Measurements from ENCODE around the gene HIPK4.
A peak's percentile ranks its signal among the peaks of the same experiment; 100 is the strongest.

The HIPK4 gene

DNA sequence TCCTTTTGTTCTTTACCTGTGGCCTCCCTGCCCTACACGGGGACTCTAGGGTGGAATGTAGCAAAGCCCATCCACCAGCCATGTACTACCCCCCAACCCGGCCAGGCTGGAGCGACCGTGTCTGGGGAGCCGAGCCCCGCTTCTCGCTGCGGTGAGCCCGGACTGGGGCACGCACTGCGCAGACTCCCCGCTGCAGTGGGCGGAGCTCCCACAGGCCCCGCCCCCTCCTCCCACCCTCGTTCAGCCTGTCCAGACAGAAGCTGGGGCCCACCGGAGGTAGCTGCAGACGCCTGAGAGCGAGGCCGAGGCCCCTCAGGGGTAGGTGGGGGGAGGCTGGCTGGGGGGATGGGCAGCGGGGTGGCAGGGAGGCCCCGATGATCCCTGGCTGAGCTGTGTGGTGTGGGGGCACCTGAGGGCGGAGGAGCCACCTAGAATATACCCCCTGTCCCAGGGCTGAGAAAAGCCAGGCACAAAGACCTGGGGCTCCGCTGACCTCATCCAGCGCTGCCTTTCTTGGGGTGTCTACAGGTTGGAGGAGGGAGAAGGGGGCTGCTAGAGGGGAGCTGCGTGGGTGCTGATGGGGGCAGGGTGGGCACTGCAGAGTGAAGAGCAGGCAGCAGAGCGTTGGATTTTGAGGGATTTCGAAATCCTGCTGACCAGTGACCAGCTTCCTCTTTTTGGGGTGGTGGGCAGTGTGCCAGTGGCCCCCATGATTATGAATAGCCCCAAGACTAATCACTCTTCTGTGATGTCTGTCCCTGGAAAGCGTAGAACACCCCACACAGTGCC, 24.2 kb downstream of the HIPK4 start:
- no peak for DNase-seq

DNA sequence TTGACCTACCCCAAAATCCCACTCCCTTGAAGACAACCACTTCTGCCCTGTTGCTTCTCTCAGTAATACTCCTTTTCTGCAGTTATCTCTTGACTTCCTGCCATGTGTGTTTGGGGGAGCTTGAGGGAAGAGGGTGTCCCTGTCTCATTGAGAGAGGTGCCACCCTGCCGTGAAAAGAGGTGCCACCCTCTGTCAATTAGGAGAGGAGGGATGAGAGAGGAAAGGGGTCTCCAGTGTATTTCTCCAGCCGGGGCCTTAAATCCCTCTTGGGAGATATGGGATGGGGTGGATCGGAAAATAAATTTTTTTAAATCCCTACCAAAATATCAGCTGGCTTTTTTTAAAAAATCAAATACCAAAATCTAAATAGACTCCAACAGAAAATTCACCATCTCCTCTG, 25.0 kb downstream of the HIPK4 start:
- no peak for DNase-seq

DNA sequence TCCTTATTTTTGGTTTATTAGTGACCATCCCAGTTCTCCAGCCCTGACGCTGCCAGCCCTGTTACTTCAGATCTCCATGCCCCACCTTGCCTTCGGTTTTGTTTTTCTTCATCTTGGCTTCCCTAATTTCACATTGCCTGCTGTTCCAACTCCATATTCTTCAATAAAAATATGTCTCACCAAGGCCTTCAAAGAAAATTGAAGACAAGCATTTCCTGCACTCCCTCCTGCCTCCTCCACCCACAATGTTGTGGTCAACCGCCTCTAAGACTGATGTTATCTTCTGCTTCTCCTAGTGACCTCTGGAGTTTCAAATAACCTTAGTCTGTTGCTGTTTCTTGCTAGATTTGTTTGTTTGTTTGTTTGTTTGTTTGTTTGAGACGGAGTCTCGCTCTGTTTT, 26.9 kb downstream of the HIPK4 start:
- no peak for DNase-seq

DNA sequence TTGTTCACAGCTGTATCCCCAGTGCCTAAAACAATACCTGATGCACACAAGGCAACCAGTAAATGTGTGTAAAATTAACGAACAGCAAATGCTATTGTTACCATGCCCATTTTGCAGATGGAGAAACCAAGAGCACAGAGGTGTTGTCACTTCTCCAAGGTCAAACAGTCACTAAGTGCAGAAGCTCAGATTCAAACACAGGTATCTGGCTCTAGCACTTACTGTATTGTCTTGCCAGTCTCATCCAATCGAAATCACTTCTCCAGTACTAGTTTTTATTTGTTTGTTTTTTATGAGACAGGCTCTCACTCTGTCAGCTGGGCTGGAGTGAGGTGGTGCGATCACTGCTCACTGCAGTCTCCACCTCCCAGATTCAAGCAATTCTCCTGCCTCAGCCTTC, 27.8 kb downstream of the HIPK4 start:
- DNase-seq, result no peak

DNA sequence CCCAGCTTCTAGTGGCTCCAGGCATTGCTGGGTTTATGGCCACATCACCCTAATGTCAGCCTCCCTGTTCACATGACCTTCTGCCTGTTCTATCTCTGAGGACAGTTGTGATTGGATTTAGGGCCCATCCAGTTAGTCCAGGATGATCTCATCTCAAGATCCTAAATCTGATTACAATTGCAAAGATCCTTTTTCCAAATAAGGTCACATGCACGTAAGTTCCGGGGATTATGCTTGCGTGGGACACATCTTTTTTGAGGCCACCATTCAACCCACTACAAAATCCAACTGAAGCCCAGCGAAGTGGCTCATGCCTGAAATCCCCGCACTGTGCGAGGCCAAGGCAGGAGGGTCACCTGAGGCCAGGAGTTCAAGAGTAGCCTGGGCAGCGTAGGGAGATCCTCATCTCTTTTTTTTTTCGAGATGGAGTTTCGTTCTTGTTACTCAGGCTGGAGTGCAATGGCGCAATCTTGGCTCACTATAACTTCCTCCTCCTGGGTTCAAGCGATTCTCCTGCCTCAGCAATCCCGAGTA, 29.2 kb downstream of the HIPK4 start:
- no peak for DNase-seq

DNA sequence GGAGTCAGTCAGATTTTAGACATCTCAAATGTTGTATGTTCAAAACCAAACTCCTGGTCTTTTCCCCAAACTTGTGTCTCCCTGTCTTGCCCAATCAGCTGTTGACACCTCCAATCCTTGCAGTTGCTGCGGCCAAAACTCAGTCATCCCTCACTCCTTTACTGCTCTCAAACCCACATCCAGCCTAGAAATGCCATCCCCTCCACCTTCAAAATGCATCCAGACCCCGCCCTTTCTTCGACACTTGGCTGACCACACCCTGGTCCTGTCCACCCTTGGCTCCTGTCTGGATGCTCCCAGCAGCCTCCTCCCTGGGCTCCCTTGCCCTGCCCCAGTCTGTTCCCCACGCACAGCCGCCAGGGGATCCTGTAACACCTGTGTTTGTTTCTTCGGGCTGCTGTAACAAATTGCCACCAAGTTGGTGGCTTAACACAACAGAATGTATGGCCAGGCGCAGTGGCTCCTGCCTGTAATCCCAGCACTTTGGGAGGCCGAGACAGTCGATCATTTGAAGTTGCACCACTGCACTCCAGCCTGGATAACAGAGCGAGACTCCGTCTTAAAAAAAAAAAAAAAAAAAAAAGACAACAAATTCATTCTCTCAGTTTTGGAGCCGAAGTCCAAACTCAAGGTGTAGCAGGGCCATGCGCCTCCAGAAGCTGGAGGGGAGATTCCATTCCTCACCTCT, 29.8 kb downstream of the HIPK4 start:
- no peak for DNase-seq

DNA sequence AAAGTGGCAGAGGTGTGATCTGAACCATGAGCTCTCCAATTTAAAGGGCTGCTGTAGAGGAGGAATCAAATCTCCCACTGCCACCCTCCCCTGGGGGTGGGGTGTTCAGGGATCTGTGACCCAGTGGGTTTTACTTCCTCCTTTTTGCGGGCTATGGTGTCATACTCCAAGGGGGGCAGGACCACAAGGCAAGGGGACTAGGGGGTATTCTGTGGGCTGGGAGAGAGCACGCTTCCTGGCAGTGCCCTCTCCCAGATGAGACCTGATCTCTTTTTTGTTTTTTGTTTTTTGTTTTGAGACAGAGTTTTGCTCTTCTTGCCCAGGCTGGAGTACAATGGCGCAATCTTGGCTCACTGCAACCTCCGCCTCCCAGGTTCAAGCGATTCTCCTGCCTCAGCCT, 31.2 kb downstream of the HIPK4 start:
- no peak for DNase-seq

DNA sequence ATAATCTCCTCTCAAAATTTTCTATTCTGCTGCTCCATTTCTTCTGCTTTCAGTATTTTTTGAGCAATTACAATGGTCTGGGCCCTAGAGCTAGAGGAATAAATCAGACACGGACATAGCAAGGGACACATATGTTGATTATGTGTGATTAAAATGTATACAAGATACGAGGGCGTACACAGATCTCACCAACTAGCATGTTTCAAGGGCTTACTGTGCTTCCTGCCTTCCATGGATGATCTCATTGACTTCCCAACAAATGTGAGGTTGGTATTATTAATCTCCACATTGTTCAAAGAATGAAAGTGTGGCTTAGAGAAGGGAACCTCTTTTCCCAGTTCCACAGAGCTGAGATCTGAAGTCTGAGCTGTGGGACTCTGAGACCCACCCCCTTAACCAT, 32.3 kb downstream of the HIPK4 start:
- DNase-seq, result no peak

DNA sequence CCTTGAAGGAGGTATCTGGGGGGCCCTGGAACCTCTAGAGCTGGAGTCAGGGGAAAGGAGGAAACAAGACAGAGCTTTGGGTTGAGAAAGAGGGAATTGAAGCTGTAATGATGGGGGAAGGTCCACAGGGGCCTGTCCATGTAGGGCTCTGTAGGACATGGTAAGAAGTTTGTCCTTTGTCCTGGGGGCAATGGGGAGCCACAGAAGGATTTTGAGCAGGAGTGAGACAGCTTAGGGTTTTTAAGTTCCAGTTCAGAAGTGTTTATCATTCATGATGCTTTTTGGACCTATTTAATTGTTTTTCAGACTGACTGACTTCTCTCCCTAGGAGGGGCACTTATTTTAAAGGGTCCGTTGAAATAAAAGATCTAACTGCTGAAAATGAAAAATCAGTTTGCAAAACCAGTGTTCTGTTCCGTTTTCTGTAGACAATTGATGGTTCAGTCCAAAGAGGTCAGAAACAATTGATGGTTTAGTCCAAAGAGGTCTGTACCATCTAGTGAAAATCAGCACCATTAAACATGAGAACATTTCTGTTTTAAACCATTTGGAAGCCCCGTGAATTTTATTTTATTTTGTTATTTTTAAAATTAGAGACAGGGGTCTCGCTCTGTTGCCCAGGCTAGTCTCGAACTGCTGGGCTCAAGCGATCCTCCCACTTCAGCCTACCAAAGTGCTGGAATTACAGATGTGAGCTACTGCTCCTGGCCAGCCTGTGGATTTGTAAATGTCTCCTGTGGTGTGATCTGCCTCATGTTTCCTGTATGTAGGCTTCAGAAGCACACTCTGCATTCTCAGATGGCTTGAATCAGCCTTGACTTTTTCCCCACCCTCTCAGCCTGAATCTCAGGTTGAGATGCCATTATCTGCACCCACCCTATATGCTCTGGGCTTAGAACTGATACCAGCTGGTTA, 33.0 kb downstream of the HIPK4 start:
- no peak for DNase-seq

DNA sequence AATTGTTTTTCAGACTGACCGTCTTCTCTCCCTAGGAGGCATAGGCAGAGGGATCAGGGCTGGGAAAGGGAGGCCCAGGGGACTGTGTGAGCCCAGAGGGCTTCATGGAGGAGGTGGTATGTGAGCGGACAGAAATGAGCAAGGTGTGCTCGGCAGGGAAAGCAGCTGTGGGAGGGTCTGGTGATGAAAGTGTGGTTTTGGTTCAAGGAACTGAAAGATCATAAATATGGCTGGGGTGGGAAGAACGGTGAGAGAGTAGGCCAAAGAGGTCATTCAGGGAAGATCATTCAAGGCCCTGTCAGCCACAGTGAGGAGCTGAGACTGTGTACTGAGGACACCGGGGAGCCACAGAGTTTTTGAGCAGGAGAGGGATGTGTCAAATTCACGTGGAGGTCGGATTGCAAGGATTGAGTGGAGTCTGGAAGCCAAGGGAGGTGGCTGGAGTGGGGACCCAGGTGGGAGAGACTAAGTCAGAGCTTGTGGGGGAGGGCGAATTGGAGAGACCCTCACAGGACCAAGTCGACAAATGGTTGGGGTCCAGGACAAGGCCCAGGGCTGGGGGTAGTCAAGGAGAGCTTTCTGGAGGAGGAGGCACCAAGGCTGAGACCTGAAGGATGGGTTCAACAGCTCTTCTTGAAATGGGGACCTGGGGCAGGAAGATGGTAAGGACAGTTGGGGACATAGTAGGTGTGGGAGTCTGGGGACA, 33.9 kb downstream of the HIPK4 start:
- no peak for DNase-seq

DNA sequence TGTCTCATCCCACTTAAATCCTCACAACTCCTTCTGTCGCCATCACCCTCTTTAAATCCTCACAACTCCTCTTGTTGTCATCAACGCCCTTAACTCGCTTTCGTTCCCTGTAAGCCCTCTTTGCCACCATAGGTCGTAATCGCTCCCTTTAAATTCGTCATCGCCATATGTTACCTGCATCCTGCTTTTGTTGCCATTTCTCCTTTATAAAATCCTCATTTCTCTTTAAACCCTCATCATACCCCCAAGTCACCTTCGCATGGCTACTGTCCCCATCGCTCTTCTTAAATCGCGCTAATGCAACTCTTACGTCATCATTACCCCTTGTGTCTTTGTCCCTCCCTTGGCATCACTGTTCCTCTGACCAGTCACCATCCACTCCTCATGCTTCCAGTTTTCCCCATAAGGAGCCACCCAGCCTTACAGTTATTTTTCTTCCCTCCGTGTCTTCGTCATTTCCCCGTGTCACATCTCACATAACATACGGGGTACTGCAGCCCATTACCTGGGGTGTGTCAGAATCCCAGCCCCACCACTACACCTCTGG, 40.9 kb downstream of the HIPK4 start:
- no peak for DNase-seq

DNA sequence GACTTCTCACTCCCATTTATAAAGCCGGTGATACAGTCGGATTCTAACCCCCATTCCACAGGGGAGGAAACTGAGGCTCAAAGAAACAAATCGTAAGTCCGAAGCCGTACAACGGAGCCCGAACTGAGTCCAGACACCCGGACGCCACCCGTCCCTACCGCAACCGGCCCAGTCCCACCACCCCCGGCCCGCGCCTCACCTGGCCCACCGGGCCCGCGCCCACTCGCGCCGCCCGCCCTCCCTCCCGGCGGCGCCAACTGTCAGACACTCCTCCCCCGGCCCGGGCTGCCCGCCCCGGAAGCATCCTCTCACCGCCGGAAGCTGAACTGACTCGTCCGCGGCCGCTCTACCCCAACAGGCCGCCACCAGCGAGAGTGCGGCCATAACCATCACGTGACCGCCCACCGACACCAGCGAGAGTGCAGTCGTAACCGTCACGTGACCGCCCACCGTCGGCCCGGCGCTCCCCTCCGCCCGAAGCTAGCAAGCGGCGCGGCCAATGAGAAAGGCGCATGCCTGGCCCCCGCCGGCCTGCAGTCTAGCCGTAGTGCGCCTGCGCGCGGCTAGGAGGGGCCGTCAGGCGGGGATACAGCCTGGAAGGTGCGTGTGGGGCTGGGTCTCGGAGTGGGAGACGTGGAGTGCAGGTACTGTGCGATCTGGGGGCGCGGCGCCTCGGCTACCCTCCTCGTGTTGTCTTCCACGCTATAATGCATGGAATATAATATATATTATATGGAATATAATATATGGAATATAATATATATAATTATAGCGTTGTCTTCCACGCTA, 41.7 kb downstream of the HIPK4 start, which contains the start of the genes C19orf47 and PLD3:
Gene C19orf47 (minus strand): TSS at position 273 of the 789 bp plus-strand sequence. CDS start 6,540 bp downstream, outside the sequence.
Gene PLD3 (plus strand): TSS at position 571 of the 789 bp plus-strand sequence. CDS start 17,789 bp downstream, outside the sequence.
- DNase-seq, result peak; percentile 99

DNA sequence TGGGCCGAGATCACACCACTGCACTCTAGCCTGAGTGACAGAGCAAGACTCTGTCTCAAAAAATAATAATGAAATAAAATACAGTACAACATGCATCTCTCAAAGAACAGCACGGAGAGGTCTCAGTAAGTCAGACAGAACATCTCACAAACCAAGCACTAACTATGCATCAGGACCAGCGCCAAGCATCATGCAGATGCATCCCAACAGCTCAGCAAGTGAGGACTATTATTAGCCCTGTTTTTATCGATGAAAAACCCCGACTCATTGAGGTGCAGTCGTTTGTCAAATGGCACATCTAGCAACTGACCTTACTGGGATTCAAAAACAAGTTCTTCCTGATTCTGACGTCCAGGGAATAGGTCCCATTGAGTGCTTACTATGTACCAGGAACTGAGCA, 45.6 kb downstream of the HIPK4 start:
- no peak for DNase-seq

DNA sequence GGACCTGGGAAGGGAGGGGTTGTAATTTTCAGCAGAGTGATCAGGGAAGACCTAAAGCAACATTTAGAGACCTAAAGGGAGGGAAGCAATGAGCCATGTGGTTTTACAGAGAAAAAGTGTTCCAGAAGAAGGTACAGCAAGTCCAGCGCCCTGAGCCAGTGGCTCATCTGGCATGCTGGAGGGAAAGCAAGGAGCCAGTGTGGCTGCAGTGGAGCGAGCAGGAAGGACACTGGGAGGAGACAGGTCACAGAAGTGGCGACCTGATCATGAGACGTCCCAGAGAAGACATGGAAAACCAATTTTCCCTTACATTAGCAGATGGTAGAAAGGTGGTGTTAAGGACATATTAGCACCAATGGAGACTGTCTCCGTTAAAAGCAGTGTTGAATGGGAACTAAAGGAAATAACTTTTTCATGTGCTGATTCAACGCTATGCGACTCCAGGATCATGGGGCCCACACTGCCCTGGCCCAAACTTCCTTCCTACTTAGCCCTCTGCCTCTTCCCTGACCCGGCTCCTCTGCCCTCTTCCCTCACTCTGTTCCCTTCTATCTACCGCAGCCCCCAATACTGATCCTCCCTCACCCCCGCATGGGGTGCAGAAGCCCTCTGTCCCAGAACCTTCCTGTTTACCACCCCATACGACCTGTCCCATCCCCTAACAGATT, 47.2 kb downstream of the HIPK4 start:
- DNase-seq, result no peak

DNA sequence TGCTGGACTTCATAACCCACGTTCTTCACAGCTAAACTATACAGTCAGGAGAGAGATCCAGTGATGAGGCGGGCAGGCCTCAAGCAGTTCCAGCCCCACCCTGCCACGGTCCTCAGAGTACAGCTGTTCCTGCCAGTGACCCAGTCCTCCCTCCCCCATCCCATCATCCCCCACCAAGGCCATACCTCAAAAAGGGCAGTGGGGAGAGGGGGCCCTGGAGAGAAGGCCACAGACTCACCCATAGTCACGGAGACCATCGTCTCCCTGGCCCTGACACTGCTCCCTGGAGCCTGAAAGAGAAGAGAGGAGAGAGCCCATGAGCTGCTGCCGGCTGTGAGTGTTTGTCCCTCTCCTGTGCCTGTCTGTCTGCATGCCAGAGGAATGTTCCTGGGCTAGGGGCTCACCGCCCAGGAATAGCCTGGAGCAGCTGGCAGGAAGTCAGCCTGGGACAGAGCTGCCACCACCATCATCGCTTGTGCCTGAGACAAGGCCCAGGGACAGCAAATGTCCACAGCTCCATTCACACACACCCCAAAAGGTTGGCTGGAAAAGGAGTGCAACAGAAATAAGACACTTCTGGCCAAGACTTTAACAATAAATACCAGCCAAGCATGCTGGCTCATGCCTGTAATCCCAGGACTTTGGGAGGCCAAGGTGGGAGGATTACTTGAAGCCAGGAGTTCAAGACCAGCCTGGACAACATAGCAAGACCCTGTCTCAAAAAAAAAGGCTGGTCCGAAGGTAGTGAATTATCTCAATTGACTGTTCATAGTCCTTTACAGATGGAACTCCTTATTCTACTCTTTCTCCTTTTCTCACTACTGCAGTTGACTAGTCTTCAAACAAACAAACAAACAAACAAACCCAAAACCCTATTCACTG, 48.1 kb downstream of the HIPK4 start:
- no peak for DNase-seq

DNA sequence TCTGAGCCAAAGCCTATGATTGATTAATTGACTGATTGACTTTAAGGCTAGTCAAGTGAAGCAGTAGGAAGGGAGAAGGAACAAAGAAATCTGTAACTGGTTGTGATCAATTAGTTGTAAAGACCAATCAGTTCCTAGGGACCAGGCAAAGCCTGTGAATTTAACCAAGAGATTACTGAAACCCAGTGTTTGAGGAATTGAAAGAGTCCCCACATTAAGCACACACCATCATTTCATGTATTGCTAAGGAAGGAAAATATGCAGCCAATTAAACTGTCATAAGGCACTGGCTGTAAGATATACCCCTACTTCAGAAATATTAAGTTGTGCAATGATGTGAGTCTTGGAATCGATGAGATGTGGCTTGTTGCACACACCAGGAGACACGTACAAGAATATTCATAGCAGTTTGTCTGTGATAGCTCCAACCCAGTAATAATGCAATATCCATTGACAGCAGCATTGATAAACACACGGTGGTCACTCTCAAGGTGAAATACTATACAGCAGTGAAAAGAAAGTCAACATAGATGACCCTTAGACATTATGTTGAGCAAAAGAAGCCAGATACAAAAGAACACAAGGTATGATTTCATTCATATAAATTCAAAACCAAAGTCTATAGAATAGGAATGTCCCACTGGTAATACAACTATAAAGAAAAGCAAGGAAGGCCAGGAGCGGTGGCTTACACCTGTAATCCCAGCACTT, 50.8 kb downstream of the HIPK4 start:
- no peak for DNase-seq

DNA sequence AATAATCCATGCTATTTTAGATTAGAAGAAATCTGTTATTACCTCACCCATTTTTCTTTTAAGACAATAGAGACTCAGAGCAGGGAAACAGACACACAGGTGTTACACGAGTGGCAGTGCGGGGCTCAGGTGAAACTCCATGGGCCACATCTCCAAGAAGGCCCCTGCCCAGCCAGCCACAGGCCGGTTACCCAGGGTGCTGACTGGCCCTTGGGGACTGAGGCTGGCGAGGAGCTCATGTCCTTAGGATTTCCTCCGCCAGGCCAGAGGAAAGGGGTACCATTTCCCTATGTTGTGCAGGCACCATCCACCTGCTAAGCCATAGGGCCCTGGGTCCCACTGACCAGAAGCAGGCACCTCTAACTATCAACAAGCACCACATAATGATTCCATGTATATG, 52.4 kb downstream of the HIPK4 start:
- no peak for DNase-seq

DNA sequence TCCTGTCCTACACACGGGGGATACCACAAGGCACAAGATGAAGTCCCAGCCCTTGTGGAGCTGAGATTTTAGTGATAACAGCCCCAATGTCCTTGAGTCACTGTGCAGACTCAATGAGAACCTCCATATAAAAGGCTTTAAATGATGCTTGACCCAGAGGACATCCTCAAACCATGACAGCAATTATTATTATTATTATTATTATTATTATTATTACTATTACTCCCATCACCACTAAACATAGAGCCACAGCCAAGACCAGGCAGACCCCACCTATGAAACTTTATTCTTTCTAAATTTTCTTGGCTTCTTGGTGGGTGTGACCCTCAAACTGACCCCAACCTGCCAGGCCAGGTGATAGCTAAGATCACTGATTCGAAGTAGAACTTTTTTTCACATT, 52.9 kb downstream of the HIPK4 start:
- no peak for DNase-seq

DNA sequence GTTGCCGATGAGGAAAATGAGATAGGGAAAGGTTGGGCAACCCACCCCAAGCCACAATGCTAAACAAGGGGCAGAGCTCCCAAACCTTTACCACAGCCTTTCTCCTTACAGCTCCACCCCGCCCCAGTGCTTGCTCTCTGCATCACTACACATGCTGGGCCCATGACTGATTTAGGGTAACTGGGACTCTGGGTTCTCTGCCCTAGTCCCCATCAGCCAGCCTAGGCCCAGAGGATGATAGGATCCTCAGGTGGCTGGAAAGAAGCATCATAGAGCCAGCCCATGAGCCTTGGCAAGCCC, 53.4 kb downstream of the HIPK4 start:
- no peak for DNase-seq
